ENCODE data around the gene NAGS.
"Not testable (repeated sequence)": the region's sequence is repeated elsewhere in the genome, so short reads cannot be mapped to it uniquely, and the experiment has no call there.

The NAGS gene

GRCh38 chr17:44044071-44044470, 39.6 kb downstream of the NAGS start:
- DNase-seq (ENCODE audit: low spot score), result no peak

- no peak for DNase-seq (ENCODE audit: low spot score)
Observed at GRCh38 chr17:44045486-44045885, 41.1 kb downstream of the NAGS start.

- DNase-seq (ENCODE audit: low spot score), result not testable (repeated sequence)
Observed at GRCh38 chr17:44046893-44047292, 42.5 kb downstream of the NAGS start.

GRCh38 chr17:44049294-44050060, 45.1 kb downstream of the NAGS start:
- no peak for DNase-seq (ENCODE audit: low spot score)

GRCh38 chr17:44053125-44053872, 48.9 kb downstream of the NAGS start:
- DNase-seq (ENCODE audit: low spot score), result no peak
